22Rv1 (cell line): ENCODE measurements around the gene KRT86.

Source experiments
- ZFX ChIP-seq: fragments of 450-650 bp; IDR thresholded peaks from 2 replicates; pipeline ENCODE4 v1.6.1; 2017; ENCODE audit warnings: antibody characterized with exemption, borderline replicate concordance
- TF ChIP-seq, protein P1 (sequence below): fragments of 450-650 bp; IDR thresholded peaks from 2 replicates; pipeline ENCODE4 v1.5.1; 2017; ENCODE audit warnings: mild to moderate bottlenecking

DNA sequence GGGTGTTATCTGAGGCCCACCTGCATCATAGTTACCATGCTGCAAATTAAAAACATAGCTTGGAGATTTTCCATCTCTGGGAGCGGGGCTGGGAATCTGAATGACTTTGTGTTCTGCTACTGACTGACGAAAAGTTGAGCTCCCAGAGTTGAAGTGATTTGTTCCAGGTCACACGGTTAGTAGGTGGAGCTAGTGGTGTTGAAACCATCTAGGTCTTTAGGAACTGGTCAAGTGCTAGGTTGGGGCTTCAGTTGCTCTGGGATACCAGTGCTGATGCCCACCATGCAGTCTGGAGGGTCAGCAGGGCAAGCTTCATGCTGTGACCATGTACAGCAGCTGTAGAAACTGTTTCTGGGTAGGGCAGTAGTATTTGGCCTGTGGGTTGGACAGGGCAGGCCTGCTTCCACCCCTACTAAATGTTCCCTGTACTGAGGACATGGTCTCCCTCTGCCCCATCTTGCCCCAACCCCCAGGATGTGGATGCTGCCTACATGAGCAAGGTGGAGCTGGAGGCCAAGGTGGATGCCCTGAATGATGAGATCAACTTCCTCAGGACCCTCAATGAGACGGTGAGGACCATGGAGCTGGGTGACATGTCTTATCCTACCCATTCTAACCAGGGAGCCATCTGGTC lies 36.1 kb upstream of the KRT86 start:
- TF ChIP-seq, protein P1, sequence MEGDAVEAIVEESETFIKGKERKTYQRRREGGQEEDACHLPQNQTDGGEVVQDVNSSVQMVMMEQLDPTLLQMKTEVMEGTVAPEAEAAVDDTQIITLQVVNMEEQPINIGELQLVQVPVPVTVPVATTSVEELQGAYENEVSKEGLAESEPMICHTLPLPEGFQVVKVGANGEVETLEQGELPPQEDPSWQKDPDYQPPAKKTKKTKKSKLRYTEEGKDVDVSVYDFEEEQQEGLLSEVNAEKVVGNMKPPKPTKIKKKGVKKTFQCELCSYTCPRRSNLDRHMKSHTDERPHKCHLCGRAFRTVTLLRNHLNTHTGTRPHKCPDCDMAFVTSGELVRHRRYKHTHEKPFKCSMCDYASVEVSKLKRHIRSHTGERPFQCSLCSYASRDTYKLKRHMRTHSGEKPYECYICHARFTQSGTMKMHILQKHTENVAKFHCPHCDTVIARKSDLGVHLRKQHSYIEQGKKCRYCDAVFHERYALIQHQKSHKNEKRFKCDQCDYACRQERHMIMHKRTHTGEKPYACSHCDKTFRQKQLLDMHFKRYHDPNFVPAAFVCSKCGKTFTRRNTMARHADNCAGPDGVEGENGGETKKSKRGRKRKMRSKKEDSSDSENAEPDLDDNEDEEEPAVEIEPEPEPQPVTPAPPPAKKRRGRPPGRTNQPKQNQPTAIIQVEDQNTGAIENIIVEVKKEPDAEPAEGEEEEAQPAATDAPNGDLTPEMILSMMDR: no peak
- TF ChIP-seq ZFX: no peak
